ENCODE results near the gene SVIL. TPM values are rescaled to one million over a fixed set of nuclear protein-coding genes. Genes with fewer than 3 reads are reported as not detected.

SVIL gene
- total and polyA plus RNA-seq, 8 donors = 8.6 to 53.8 (median 20.4) TPM

- FAIRE-seq (no peak), DNase-seq (no peak), ATAC-seq (no peak)
- 95 to 97% methylated on average over 9 of the region's 9 CpGs for WGBS, 2 donors
- no peak overlapping the region for H3K4me3 ChIP-seq
- H3K36me3 ChIP-seq = no peaks in the 10 kb centered on the region
- H3K27ac ChIP-seq = no peak overlapping the region
- H3K9me3 ChIP-seq = no peaks in the 10 kb centered on the region
- H3K27me3 ChIP-seq = no peaks in the 10 kb centered on the region
- no peaks in the 10 kb centered on the region for H3K4me1 ChIP-seq
- no peak for TF ChIP-seq CTCF (IDR thresholded peaks at IDR 0.05)
- intact Hi-C loops (cut with DNase I) = no loop called here
Measured at GRCh38 chr10:29604291-29604825, 30.4 kb downstream of the SVIL start.

GRCh38 chr10:29603223-29603896 lies 31.4 kb downstream of the SVIL start:
- intact Hi-C loops (cut with DNase I) = no loop called here
- no peaks in the 10 kb centered on the region for H3K9me3 ChIP-seq
- H3K36me3 ChIP-seq = no peaks in the 10 kb centered on the region
- H3K27ac ChIP-seq = no peak overlapping the region
- H3K4me3 ChIP-seq = no peak overlapping the region
- WGBS, 2 donors = 87 to 89% methylated on average over 3 of the region's 3 CpGs
- TF ChIP-seq CTCF (IDR thresholded peaks at IDR 0.05) = no peak
- DNase-seq (no peak), ATAC-seq (no peak), FAIRE-seq (no peak)
- H3K27me3 ChIP-seq = no peaks in the 10 kb centered on the region
- H3K4me1 ChIP-seq = no peaks in the 10 kb centered on the region

GRCh38 chr10:29600821-29601220 lies 34.0 kb downstream of the SVIL start:
- H3K4me1 ChIP-seq = no peaks in the 10 kb centered on the region
- DNase-seq = no peak
- H3K27ac ChIP-seq = no peak overlapping the region
- no peak for FAIRE-seq
- intact Hi-C loops (cut with DNase I) = no loop called here
- H3K9me3 ChIP-seq = no peaks in the 10 kb centered on the region
- no peaks in the 10 kb centered on the region for H3K36me3 ChIP-seq
- no peak for ATAC-seq
- WGBS, 2 donors = 93 to 95% methylated on average over 6 of the region's 6 CpGs
- no peaks in the 10 kb centered on the region for H3K27me3 ChIP-seq
- TF ChIP-seq CTCF (IDR thresholded peaks at IDR 0.05) = no peak
- H3K4me3 ChIP-seq = no peak overlapping the region

- no peak for FAIRE-seq
- H3K27ac ChIP-seq = no peak overlapping the region
- ATAC-seq = no peak
- no peaks in the 10 kb centered on the region for H3K27me3 ChIP-seq
- H3K36me3 ChIP-seq = no peaks in the 10 kb centered on the region
- intact Hi-C loops (cut with DNase I) = no loop called here
- H3K9me3 ChIP-seq = no peaks in the 10 kb centered on the region
- H3K4me1 ChIP-seq = no peaks in the 10 kb centered on the region
- H3K4me3 ChIP-seq = no peak overlapping the region
- no peak for TF ChIP-seq CTCF (IDR thresholded peaks at IDR 0.05)
- WGBS, 2 donors = 98 to 99% methylated on average over 2 of the region's 2 CpGs
- no peak for DNase-seq
Measured at GRCh38 chr10:29600067-29600466, 34.7 kb downstream of the SVIL start.

GRCh38 chr10:29598851-29599311 lies 35.9 kb downstream of the SVIL start:
- Histone ChIP-seq H3K36me3 (no peaks in the 10 kb centered on the region), H3K4me1 (no peaks in the 10 kb centered on the region), H3K4me3 (no peak overlapping the region), H3K9me3 (no peaks in the 10 kb centered on the region), H3K27ac (no peak overlapping the region), H3K27me3 (no peaks in the 10 kb centered on the region)
- TF ChIP-seq CTCF (IDR thresholded peaks at IDR 0.05) = no peak
- no peak for DNase-seq
- 42% methylated on average over 6 of the region's 6 CpGs for WGBS, 2 donors
- intact Hi-C loops (cut with DNase I) = loop anchor here in 1 of 3 donors (10.0 kb wide), 1 partner anchor 104 kb away; no protein-coding TSS in a partner anchor
- ATAC-seq = peak in 2 of 4 donors; percentile 28 to 30
- no peak for FAIRE-seq

All from pancreas (tissue), 10 donors.